ENCODE measurements around the gene HYI. TPM values are rescaled to one million over a fixed set of nuclear protein-coding genes. Genes with fewer than 3 reads are reported as not detected.

HYI gene
- total RNA-seq, 1 experiment from 2014 or later: 115 TPM

DNA sequence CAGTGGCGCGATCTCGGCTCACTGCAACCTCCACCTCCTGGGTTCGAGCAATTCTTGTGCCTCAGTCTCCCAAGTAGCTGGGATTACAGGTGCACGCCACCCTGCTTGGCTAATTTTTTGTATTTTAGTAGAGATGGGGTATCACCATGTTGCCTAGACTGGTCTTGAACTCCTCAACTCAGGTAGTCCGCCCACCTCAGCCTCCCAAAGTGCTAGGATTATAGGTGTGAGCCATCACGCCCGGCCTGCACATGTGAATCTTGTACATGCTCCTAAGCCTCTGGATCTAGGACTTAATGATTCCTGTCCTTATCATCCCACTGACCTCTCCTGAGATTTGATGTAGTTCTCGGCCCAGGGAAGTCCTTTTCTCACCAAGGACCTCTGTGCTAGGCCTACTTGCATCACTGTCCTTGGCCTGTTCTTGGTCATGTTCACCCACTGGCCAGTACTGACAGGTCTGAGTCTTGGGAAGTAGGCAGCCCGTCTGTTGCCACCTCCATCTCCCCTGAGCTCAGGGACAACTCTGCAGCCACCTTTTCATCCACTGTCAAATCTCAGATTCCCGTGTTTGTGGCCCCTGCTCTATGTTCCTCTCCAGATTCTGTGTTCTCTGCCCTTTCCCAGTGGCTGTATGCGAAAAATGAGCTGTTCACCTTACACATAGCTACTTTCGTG, 9.4 kb downstream of the HYI start:
- DNase-seq (ENCODE audit: low read depth): no peak

DNA sequence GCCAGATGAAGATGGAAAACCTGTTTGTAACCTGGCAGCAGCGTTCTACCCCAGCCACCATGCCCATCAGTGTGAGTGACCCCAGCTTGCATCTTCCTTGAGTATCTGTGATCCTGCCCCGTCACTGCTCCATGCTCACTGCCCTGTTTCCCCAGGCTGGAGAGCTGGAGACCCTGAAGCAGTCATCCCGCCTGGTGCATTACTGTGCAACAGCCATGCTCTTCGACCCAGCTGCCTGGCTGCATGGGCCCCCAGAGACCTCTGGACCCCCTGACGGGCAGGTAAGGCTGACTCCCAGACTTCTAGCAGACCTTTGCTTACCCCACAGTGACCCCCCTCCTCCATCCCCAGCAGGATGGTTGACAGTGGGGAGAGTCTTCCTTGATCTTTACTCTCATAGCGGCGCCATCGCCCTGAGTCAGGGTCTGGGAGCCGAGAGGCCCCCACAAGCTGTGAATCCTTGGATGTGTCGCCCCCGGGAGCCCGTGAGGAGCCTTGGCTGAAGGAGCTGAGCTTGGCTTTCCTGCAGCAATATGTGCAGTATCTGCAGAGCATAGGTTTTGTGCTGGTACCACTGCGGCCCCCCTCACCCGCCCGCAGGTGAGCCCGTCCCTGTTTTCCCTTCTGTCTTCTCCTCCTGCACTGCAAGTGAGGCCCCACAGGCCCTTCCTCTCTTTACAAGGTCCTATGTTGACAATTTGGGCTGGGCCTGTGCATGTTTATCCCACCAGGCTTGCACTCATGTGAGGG, 10.4 kb downstream of the HYI start:
- no peak for DNase-seq (ENCODE audit: low read depth)

DNA sequence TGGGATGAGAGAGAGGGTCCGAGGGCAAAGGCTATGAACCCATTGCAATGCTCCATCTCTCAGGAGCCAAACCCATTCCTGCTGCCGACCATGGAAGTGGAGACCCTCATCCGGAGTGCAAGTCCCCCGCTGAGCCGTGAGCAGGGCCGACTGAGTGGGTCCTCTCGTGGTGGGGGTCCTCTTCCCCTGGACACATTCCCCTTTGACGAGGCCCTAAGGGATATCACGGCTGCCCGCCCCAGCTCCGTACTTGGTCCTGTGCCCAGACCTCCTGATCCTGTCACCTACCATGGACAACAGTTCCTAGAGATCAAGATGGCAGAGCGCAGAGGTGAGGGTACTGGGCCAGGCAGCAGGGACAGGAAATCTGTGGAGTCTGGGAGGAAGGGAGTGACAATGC, 11.0 kb downstream of the HYI start:
- no peak for DNase-seq (ENCODE audit: low read depth)

DNA sequence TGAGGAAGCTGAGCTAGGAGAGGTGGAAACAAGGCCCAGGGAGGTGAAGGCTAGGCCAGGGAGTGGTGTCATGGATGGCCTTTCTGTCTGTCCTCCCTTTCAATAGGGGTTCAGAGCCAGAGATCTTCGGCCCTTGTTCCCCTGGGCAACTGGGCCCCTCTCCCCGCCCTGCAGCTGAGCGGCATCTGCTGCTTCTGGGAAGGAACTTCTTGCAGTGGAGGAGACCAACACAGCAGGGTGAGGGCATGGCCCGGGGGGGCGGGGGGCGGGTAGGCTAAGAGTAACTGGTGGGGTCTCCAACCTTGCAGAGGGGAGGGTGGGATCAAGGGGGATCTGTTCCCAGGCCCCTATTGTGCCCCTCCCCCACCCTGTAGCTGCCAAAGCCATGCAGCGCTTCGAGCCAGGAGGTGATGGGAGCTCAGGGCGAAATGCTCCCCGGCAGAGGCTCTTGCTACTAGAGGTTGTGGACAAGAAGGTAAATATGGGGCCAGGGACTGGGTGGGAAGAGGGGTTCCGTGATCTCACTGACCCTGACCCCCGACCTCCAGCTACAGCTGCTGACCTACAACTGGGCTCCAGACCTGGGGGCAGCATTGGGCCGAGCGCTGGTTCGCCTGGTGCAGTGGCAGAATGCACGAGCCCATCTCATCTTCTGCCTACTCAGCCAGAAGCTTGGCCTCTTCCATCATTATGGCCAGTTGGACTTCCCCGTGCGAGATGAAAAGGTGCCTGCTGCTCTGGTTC, 11.7 kb downstream of the HYI start:
- DNase-seq (ENCODE audit: low read depth): no peak

DNA sequence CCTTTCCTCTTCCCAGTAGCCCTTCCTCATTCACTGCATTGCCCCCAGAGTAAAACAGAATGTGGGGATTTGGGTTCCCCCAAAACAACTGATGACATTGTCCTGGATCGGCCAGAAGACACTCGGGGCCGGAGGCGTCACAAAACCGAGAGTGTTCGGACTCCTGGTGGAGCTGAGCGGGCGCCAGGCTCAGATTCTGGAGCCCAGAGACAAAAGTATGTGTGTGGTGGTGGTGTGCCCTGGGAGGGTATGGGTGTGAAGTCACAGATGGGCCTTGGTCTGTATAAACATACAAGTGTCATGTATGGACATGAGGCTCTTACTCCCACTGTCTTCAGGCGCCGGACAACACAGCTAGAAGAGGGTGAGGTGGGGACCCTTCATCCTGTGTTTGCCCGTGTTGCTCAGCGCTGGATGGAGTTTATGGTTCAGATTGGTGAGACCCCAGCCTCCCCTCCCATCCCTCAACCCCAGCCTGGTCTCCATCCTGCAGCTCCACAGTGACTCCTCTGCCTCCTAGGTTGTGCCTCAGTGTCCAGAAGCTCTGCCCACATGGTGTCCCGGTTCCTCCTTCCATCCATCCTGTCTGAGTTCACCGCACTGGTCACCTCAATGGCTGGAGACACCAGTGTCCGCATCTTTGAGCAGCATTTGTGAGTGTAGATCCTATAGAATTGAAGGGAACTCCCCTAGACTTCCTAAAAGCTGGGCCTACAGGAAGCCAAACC, 12.4 kb downstream of the HYI start:
- no peak for DNase-seq (ENCODE audit: low read depth)

DNA sequence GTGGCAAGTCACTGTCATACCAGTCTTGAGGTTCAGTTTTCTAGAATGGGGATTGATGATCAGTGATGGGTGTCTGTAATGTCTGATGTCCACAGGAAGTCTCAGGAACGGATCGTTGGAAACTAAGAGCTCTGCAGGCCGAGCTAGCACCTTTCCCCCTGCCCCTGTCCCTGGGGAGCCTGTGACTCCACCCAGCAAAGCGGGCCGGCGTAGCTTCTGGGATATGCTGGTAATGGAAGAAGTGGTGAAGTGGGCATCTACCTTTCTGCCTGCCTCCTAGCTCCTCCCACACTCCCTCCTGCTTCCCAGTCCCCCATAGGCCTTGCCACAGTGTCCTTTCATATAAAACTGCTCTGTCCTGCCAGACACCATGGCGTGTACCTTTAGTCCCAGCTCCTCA, 13.4 kb downstream of the HYI start:
- no peak for DNase-seq (ENCODE audit: low read depth)

DNA sequence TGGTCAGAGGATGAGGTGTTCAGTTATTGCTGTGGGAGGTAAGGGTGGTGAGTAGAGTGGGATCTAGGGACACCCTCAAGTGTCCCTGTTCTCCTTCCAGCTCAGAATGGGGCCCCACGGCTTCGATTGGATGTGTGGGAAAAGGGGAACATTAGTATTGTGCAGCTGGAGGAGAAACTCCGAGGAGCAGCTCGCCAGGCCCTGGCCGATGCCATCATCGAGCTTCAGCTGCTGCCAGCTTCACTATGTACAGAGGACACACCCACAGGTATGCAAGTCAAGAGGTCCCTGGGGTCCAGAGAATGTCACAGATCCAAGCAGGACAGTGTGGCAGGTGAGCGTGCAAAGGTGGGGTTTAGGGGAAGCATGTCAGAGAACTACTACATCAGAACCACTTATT, 13.9 kb downstream of the HYI start:
- DNase-seq (ENCODE audit: low read depth): no peak

DNA sequence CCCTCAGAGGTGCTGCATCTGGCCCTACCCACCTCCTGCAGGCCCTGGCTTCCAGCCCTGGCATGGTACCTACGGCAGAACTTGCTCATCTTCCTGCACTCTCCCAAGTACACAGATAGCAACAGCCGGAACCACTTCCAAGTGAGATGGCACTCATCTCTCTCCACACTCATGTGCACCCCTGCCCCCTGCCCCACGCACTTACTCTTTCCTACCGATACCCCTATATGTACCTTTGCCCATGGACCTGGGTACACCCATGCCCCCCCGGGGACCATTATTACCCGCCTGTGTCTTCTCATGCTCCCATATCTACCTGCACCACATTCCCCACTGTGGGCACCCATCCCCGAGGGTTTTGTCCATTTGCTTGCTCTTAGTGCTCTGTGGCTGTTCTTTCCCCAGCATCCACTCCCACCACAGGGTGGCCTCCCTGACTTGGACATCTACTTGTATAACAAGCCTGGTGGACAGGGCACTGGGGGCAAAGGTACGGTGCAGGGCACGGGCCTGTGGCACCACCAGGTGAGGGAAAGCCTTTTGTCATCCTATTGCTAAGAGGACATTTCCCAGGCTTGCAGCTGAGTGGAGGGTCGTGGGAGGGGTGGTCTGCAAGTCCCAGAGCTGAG, 14.7 kb downstream of the HYI start:
- no peak for DNase-seq (ENCODE audit: low read depth)

DNA sequence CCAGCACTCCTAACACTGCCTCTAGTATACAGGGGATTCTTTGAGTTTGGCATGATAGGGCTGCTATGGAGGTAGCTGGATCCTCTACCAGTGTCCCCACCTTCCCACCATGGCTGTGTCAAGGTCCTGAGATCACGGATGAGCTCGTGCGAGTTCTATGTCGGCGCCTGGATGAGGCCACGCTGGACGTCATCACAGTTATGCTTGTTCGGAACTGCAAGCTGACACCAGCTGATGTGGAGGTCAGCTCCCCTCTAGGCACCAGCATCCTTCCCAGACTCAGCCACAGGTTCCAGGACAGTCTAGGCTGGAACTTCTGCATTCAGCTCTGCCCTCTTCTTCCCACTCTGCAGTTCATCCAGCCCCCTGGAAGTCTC, 15.2 kb downstream of the HYI start:
- DNase-seq (ENCODE audit: low read depth): no peak

DNA sequence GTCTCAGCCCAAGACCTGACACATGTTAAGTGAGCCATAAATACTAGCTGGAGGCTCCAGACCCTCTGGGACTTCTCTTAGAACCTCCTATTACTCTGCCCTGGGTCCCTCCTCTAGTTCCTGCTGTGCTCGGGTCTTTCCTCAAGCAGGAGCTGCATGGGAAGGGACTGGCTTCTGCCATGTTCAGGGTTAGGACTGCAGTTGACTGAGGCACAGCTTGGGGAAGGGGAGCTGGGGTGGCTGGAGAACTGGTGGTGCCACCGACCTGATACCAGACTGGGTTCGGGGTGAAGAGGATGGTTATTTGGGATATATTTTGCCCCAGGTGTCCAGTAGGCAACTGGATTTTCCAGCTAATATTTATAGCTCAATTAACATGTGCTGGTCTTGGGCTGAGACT, 15.7 kb downstream of the HYI start:
- no peak for DNase-seq (ENCODE audit: low read depth)

DNA sequence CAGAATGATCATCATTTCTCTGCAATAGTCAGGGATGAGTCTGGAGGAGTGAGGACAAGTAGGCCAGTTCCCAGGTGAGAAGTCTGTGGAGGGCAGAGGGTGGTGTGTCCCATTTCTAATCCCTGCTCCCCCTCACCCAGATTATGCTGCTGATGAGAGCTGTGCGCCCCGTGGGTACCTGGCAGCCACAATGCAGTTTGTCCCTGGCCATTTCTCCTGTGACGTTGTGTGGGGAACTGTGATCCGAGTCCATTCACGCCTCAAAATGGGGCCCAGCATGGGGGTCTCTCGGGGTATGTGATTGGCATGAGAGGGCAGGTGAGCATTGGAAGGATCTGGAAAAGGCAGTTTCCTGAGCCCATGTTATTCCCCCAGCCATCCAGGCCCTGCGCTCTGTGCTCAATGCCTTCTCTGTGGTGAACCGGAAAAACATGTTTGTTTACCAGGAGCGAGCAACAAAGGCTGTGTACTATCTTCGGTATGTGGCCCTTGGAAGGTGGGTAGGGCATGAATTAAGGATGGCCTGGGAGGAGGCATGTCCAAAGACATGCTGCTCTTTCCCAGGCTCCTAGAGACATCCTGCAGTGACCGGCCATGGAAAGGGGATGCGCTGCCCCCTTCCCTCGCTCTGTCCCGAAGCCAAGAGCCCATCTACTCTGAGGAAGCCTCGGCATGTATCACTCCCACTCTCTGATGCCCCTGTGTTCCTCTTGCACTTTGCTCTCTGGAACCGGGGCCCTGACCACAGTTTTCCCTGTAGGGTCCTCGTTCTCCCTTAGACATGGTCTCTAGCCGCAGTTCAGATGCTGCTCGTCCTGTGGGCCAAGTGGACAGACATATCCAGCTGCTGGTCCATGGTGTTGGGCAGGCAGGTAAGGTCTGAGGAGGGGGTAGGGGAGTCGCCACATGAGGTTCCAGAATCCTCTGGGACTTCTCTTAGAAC, 16.4 kb downstream of the HYI start:
- DNase-seq (ENCODE audit: low read depth): no peak

DNA sequence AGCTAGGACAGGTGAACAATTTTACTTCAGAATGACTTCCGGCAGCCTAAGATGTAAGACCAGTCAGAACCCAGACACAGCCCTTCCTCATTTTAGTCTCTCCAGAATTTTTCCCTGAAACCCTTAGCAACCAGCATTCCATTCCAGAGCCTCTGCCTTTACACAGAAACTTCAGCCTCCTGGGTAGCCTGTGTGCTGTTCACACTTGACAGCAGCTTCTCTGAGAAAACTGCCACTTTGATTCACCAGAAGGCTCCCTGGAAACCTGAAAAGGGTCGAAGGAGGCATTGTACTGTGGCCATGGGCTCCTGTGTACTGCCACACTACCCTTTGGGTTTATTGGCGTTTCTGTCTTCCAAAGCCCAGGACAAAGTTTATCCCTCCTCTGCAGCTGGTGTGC, 17.4 kb downstream of the HYI start:
- DNase-seq (ENCODE audit: low read depth): no peak

DNA sequence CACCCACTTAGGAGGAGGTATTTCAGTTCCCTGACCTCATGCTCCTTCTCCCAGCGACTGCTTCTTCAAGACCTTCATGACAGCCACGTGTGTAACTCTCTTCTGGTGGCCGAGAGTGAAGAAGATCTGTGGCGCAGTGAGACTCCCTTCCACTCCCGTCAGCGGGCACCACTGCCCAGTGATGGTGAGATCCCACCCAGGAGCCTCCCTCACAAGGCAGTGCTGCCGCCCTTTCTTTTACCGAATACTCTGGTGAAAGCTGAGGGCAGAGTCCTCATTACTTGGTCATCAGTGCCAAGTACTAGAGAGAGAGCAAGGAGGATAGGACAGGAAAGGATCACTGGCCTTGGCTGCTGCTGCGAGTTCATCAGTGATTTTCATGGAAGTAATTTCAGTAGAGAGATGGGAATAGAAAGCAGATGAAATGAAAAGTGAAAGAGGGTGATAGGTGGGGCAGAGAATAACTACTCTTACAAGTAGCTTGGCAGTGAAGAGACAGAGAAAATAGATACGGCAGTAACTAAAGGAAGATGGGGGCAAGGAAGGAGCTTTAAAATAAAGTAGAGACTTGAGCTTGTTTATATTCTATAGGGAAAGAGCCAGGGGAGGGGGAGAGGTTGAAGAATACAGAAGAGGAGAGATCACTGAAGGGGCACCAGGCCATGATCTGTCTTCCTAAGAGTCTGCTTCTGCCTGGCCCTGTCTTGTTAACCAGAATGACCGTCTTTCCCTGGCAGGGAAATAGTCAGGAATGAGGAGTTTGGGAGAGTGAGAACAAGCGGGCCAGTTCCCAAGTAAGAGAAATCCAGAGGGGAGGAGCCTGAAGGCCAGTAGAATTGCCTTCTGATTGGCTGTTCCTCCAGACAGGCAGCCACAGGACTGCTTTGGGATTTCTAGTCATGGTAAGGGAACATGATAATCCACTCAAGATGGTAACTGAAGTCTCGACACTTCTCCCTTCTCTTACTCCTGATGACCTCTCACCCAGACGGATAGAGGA, 18.3 kb downstream of the HYI start:
- no peak for DNase-seq (ENCODE audit: low read depth)

DNA sequence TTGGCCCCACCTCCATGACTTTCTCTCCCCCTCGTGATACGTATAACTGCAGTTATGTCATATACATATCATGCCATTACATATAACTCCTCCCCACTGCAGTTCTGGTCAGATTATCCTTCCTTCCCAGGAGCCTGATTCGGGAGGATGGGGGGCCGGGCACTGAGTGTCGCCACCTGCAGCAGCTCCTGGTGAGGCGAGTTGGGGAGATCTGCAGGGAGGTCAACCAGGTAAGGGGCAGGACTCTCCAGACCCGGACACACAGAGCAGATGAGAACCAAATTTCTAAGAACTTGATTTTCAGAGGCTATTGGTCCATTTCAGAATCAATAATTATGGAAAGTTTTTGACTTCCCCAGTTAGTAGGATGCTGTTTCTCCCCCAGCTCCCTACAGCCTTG, 19.5 kb downstream of the HYI start:
- no peak for DNase-seq (ENCODE audit: low read depth)

DNA sequence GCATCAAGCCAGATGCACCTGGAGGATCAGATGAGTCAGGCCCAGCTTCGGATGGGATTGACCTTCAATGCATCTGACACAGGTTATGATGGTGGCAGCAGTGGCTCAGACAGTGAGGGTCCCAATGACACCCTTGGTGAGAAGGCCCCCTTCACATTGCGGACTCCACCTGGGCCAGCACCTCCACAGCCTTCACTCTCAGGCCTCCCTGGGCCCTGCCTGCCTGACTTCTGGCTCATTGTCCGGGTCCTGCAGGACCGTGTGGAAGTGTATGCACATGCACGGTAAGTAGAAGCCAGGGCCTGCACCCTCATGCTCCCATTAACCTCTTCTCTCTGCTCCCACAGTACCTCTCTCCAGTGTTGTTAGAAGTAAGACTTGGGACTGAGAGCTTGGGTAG, 20.8 kb downstream of the HYI start:
- DNase-seq (ENCODE audit: low read depth): no peak

DNA sequence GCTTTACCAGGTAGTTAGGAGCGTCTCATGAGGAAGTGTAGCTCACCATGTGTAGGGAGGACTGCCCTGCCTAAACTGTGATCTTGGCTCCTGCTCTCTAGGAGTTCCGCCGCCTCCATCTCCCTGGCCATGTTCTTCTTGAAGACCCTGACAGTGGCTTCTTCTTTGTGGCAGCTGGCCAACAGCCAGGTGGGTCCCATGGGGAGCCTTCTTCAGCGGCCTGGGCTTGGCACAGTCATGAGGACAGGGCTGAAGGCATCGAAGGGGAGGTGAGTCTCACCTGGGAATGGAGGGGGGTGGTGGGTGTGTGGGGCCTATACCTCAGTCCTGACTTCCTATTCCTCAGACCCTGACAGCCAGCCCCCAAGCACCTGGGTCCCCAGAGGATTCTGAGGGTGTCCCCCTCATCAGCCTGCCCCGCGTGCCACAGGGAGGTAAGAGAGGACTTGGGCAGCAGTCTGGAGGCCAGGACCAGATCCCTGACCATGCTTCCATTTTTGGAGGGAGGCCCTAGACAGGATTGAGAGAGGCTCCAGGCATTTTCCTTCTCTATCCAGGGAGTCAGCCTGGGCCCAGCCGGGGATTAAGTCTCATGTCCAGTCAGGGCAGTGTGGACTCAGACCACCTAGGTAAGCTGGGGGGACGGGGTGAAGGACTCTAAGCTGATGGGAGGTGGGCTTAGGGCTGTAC, 21.4 kb downstream of the HYI start:
- DNase-seq (ENCODE audit: low read depth): no peak

DNA sequence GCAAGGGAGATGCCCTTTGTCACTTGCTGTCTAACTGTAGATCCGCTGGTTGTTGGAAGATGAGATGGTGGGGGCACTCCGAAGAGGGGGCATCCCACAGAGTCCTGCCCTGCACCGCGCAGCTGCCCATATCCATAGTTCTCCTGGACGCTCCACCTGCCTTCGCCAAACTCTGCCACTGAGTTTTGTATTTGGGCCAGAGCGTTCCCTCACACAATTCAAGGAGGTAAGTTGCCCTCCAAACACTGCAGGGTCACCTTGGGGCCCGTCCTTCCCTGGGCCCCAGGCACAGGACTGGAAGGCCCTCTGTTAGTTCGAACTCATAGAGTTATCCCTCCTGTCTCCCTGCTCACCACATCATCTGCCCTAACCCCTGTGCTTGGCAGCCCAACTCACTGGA, 22.1 kb downstream of the HYI start:
- DNase-seq (ENCODE audit: low read depth): no peak

DNA sequence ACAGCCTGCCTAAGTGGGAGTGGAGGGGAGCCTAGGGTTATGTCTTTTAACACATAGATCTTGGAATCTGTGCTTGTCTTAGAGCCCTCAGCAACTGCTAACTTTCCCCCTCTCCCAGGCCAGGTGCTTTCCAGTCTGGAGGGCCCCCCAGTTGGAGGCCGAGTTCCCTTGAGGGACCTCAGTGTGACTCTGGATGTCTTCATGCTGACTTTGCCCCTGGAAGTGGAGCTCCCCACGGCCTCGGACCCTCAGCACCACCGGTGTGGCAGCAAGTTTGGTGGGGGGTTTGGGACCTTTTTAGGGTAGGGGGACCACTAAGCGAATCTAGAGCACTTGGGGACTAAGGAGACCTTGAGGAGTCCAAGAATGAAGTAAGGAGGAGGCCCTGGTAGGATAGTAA, 22.9 kb downstream of the HYI start:
- no peak for DNase-seq (ENCODE audit: low read depth)

DNA sequence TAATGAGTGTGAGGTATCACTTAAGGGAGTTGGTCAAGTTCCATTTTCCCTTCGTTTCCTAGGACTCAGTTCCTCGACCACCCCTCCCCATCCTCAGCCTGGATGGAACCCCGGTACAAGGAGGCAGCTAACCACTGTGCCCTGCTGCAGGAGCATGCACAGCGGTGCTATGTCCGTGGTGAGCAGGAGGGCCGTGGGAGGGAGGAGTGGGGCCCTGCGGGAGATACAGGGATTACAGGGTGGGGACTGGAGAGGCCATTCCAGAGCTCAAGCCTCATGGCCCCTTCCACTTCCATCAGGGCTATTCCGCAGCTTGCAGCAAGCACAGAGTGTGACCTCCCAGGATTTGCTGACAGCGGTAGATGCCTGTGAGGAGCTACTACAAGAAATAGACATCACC, 25.8 kb downstream of the HYI start:
- no peak for DNase-seq (ENCODE audit: low read depth)
